Astrocyte (in vitro differentiated cells and primary cell): Measurements from ENCODE around the gene PTCRA.

Experiments used
- CTCF ChIP-seq: IDR thresholded peaks from 2 replicates; pipeline ENCODE4 v1.5.1; 2011; ENCODE audit warnings: low read depth, mild to moderate bottlenecking, inconsistent platforms, low read length, moderate library complexity; ENCODE audit not compliant: insufficient read depth
- EZH2 ChIP-seq: IDR thresholded peaks from 2 replicates; pipeline ENCODE4 v1.6.1; 2012; ENCODE audit warnings: mild to moderate bottlenecking, low read length, inconsistent platforms; ENCODE audit not compliant: insufficient read depth

- TF ChIP-seq CTCF (no peak), EZH2 (no peak)
Observed at GRCh38 chr6:42958125-42958524, 42.3 kb downstream of the PTCRA start.
